IMR-90 (cell line): ENCODE results near the gene GOLGA6L2.

Source experiments
- CTCF ChIP-seq: conservative IDR thresholded peaks from 2 replicates; pipeline ENCODE4 v1.5.1; 2012; ENCODE audit warnings: mild to moderate bottlenecking, low read depth, low read length, improper control_type of control experiment
- NFE2L2 ChIP-seq: fragments of 150-350 bp; IDR thresholded peaks from 2 replicates; pipeline ENCODE4 v1.6.1; 2016; ENCODE audit warnings: low read depth, mild to moderate bottlenecking, low read length
- POLR2A ChIP-seq: IDR thresholded peaks from 2 replicates; pipeline ENCODE4 v1.6.1; 2012; ENCODE audit warnings: mild to moderate bottlenecking, low read depth, low read length

- no peak for TF ChIP-seq CTCF
- TF ChIP-seq POLR2A: no peak
- no peak for TF ChIP-seq NFE2L2
These were observed 45.4 kb downstream of the GOLGA6L2 start for GRCh38 chr15:23401627-23402026.
